Measurements from ENCODE around the gene ILF3.

GRCh38 chr19:10735741-10736140 is 81.6 kb downstream of the ILF3 start:
- TF ChIP-seq CTCF (IDR thresholded peaks at IDR 0.05) (no peak), PBX3 (IDR thresholded peaks at IDR 0.05) (no peak), RCOR1 (IDR thresholded peaks at IDR 0.05; ENCODE audit: low read depth, low read length) (no peak), TP53 (CRISPR knock-in tag; IDR thresholded peaks at IDR 0.05) (no peak), HOXA7 (CRISPR knock-in tag; IDR thresholded peaks at IDR 0.05) (no peak), ESRRA (IDR thresholded peaks at IDR 0.05; ENCODE audit: borderline replicate concordance, low read length) (no peak), MAFK (IDR thresholded peaks at IDR 0.05; ENCODE audit: partially characterized antibody) (no peak), POLR2A (IDR thresholded peaks at IDR 0.05; ENCODE audit: low read length) (no peak), MAX (IDR thresholded peaks at IDR 0.05) (no peak), EP300 (IDR thresholded peaks at IDR 0.05) (no peak)
